Activated CD4-positive, alpha-beta T cell treated with anti-CD3 and anti-CD28 coated beads, Interleukin-2, amount 10 ng/mL, durations not matched to agents 7 days and 5 days (primary cell): ENCODE results near the gene EFNA2. TPM values are rescaled to one million over a fixed set of nuclear protein-coding genes. Genes with fewer than 3 reads are reported as not detected.

Experiments used
- CTCF ChIA-PET: fragments of 350-600 bp; sonication (Branson Sonifier 250); formaldehyde crosslinking; loops from one replicate; lab custom pipeline; 2021; ENCODE audit warnings: antibody characterized with exemption; lab: Charles Lee
- POLR2A ChIA-PET: fragments of 350-600 bp; sonication (Branson Sonifier 250); formaldehyde crosslinking; loops from one replicate; lab custom pipeline; 2021; ENCODE audit warnings: antibody characterized with exemption; lab: Charles Lee
- DNase-seq: peaks from one replicate; pipeline ENCODE4 v3.0.0-alpha.2; 2020
- H3K27ac Mint-ChIP-seq: one replicate; pipeline ENCODE4 v1.8.0; 2021; ENCODE audit warnings: mild to moderate bottlenecking, moderate library complexity, mixed read lengths
- H3K27me3 Mint-ChIP-seq: one replicate; pipeline ENCODE4 v1.8.0; 2021; ENCODE audit warnings: mixed read lengths
- H3K36me3 Mint-ChIP-seq: one replicate; pipeline ENCODE4 v1.8.0; 2021; ENCODE audit warnings: low read depth, mixed read lengths
- H3K4me1 Mint-ChIP-seq: one replicate; pipeline ENCODE4 v1.8.0; 2021; ENCODE audit warnings: mixed read lengths
- H3K4me3 Mint-ChIP-seq: one replicate; pipeline ENCODE4 v1.8.0; 2021; ENCODE audit warnings: mild to moderate bottlenecking, moderate library complexity, mixed read lengths
- H3K9me3 Mint-ChIP-seq: one replicate; pipeline ENCODE4 v1.8.0; 2021; ENCODE audit warnings: mixed read lengths
- total RNA-seq, 2 experiments: library from RNA; stranded (reverse); gene quantifications; one replicate each; pipeline ENCODE4 v1.2.3, GENCODE V29; 2021

Gene EFNA2
- total RNA-seq, 2 experiments from 2014 or later, result not detected

GRCh38 chr19:1284979-1285736 lies 515 bp upstream of the EFNA2 start:
- ChIA-PET POLR2A (no interaction called here), CTCF (interaction anchor here (0.7 kb wide), 1 partner anchor 152 kb away, joined by 3 read pairs; no protein-coding TSS in a partner anchor)
- H3K27me3 Mint-ChIP-seq, result peaks cover 22% of the 10 kb centered on the region
- H3K27ac Mint-ChIP-seq, result no peak overlapping the region
- no peak for DNase-seq
- H3K36me3 Mint-ChIP-seq, result peaks cover 4% of the 10 kb centered on the region
- H3K4me1 Mint-ChIP-seq, result peaks cover 8% of the 10 kb centered on the region
- H3K9me3 Mint-ChIP-seq, result no peaks in the 10 kb centered on the region
- no peak overlapping the region for H3K4me3 Mint-ChIP-seq

DNA sequence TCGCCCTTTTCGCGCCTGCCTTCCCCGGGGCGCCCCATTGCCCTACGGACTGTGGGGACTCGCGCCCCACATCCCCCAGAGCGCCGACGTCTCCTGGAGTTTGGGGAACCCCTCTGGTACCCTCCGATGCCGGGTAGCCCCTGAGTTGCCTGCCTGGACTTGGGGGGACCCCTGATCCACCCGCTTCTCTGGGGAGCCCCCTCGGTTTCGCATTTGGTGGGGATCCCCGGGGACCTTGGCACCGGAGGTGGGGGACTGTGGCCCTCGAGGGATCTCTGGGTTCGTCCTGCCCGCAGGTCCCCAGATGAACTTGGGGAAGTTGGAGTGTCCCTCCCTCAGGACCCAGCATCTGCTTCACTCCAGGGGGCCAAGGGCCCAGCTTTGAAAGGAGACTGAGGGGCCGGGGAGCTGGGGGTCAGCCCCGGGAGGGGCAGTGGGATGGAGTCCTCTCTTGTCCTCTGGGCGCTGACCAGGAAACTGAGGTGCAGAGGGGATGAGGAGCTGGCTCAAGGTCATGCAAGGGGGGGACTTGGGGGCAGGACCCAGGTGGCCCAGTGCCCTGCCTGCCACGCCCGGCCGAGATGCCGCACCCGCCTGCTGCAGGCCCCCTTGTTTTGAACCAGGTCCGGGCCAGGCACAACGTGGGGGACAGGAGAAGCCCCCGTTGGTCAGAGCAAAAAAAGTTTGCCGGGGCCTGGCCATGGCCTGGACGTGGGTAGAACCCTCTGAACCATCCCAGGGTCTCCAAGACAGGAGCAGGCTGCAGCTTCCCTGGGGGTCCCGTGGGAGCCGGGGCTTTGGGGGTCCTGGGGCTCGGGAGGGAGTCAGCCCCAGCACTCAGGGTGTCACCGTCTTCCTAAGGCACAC lies 1.0 kb downstream of the EFNA2 start:
- no peaks in the 10 kb centered on the region for H3K9me3 Mint-ChIP-seq
- peaks cover 22% of the 10 kb centered on the region for H3K27me3 Mint-ChIP-seq
- H3K27ac Mint-ChIP-seq, result no peak overlapping the region
- ChIA-PET CTCF (interaction anchor here (0.7 kb wide), 1 partner anchor 66 kb away, joined by 4 read pairs; no protein-coding TSS in a partner anchor), POLR2A (no interaction called here)
- H3K36me3 Mint-ChIP-seq, result no peaks in the 10 kb centered on the region
- peak overlapping the region; percentile 49 for H3K4me3 Mint-ChIP-seq
- H3K4me1 Mint-ChIP-seq, result peaks cover 5% of the 10 kb centered on the region
- no peak for DNase-seq

DNA sequence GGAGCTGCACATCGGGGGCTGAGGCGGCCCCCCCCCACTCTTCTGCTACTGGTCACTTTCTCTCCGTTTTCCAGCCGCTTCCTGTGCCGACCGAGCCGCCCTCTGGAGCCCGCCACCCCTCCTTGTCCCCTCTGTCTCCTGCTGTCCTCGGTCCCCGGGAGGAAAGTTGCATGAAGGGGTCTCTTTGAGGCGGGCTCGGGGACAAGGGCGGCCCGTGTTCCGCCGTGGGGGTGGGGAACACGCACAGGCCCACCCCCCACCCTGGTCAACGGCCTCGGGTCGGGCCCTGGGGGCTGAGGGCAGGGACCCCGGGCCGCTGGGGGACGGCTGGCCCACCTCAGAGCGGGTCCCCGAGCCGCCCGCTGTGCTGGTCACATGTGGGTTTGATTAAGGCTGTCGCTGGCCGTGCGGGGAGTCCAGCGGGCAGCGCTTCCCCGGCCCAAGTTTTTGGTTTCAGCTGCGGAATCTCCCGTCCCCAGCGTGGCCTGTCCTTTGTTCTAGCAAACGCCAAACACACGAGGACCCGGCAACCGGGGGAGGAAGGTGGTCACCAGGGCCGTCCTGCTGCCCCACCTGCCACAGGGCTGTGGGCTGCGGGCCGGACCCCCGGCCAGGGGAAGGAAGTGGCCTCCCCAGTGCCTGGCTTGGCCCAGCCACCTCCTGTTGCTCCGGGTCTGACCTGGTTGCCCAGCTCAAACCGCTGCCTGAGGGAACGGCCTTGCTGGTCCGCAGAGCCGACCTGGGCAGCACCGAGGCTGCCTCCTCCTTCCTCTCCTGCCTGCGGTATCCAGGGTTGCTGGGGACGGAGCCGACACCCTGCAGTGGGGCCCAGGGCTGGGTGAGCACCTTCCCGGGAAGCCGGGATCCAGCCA lies 1.9 kb downstream of the EFNA2 start:
- no peak for DNase-seq
- POLR2A ChIA-PET, result no interaction called here
- Mint-ChIP-seq H3K27me3 (peaks cover 26% of the 10 kb centered on the region), H3K9me3 (no peaks in the 10 kb centered on the region), H3K4me3 (no peak overlapping the region), H3K27ac (no peak overlapping the region), H3K4me1 (peaks cover 5% of the 10 kb centered on the region), H3K36me3 (no peaks in the 10 kb centered on the region)
- CTCF ChIA-PET, result no interaction called here

GRCh38 chr19:1288226-1288612 lies 2.5 kb downstream of the EFNA2 start:
- Mint-ChIP-seq H3K4me1 (peaks cover 5% of the 10 kb centered on the region), H3K4me3 (no peak overlapping the region), H3K36me3 (no peaks in the 10 kb centered on the region), H3K27me3 (peaks cover 26% of the 10 kb centered on the region), H3K9me3 (no peaks in the 10 kb centered on the region), H3K27ac (no peak overlapping the region)
- no peak for DNase-seq
- ChIA-PET CTCF (no interaction called here), POLR2A (no interaction called here)

DNA sequence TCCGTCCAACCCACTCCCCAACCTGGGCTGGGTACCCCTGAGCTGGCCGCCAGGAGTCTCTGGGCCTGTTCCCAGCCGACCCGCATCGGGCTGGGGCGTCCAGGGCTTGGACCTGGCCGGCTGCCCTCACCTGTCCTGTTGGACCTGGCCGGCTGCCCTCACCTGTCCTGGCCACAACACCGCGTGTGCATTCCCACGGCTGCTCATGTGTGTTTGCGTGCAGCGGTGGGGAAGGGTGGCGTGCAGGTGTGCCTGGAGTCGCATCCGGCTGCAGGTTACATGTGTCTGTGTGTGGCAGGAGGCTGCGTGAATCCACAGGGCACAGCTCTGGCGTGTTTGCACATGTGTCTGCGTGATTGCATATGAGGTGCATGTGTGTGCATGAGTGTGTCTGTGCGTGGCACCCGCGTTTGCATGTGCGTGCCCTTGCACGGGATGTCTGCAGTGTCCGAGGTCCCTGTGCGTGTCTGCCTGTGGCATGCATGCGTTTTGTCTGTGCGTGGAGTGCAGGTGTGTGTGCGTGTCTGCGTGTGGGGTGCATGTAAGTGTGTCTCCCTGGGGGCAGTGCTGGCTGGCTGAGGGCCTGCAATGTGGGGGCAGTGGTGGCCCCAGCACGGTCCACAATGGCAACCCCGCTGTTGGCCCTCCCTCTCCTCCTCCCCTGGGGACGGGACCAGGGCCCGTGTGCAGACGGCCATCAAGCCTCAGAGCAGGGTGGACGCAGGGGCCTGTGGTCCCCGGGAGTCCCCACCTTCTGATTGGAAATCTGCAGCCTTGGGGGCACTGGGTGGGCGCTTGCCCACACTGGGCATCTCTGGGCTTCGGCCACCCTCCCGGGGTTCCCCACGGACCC lies 3.4 kb downstream of the EFNA2 start:
- Mint-ChIP-seq H3K27ac (no peak overlapping the region), H3K4me3 (no peak overlapping the region), H3K36me3 (no peaks in the 10 kb centered on the region), H3K9me3 (no peaks in the 10 kb centered on the region), H3K4me1 (peaks cover 5% of the 10 kb centered on the region), H3K27me3 (peaks cover 26% of the 10 kb centered on the region)
- no peak for DNase-seq
- POLR2A ChIA-PET, result no interaction called here
- CTCF ChIA-PET, result no interaction called here

GRCh38 chr19:1289686-1290025 lies 4.0 kb downstream of the EFNA2 start:
- H3K9me3 Mint-ChIP-seq, result no peaks in the 10 kb centered on the region
- H3K36me3 Mint-ChIP-seq, result no peaks in the 10 kb centered on the region
- POLR2A ChIA-PET, result no interaction called here
- CTCF ChIA-PET, result no interaction called here
- peaks cover 7% of the 10 kb centered on the region for H3K4me1 Mint-ChIP-seq
- no peak overlapping the region for H3K4me3 Mint-ChIP-seq
- peaks cover 26% of the 10 kb centered on the region for H3K27me3 Mint-ChIP-seq
- no peak overlapping the region for H3K27ac Mint-ChIP-seq
- DNase-seq, result no peak

DNA sequence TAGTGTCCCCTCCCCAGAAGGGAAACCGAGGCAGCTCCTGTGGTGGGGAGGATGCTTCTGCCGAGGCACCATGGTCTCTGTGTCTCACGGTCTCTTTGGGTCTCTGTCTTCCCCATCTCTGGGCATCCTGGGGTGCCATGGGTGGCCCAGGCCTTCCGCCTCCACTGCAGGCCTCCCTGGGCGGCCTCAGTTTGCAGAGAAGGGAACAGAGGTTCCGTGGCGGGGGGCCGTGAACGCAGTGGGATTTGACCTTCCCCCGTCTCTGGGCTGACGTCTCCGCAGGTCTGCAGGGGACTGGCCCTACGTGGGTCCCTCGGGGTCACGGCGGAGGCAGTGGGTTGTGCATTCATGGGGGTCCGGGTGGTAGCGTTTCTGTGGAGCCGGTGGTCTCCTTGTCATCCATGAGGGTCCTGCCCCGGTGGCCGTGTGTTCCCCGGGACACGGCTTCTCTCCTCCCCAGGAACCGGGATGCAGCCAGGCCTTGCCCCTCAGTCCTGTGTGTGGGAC lies 4.6 kb downstream of the EFNA2 start:
- H3K9me3 Mint-ChIP-seq, result no peaks in the 10 kb centered on the region
- no peak overlapping the region for H3K4me3 Mint-ChIP-seq
- ChIA-PET CTCF (interaction anchor here (0.7 kb wide), 1 partner anchor 327 kb away, joined by 3 read pairs; no protein-coding TSS in a partner anchor), POLR2A (no interaction called here)
- no peak overlapping the region for H3K27ac Mint-ChIP-seq
- peaks cover 6% of the 10 kb centered on the region for H3K4me1 Mint-ChIP-seq
- peaks cover 24% of the 10 kb centered on the region for H3K27me3 Mint-ChIP-seq
- H3K36me3 Mint-ChIP-seq, result no peaks in the 10 kb centered on the region
- DNase-seq, result no peak

- no peak for DNase-seq
- CTCF ChIA-PET, result interaction anchor here (0.6 to 1.1 kb wide), 3 partner anchors 12 to 326 kb away, joined by 3 read pairs; no protein-coding TSS in a partner anchor
- Mint-ChIP-seq H3K27ac (no peak overlapping the region), H3K4me1 (peaks cover 6% of the 10 kb centered on the region), H3K36me3 (no peaks in the 10 kb centered on the region), H3K27me3 (peaks cover 23% of the 10 kb centered on the region), H3K4me3 (no peak overlapping the region), H3K9me3 (no peaks in the 10 kb centered on the region)
- POLR2A ChIA-PET, result no interaction called here
These were observed 5.3 kb downstream of the EFNA2 start for GRCh38 chr19:1290703-1291651.

- CTCF ChIA-PET, result interaction anchor here (0.6 to 1.1 kb wide), 2 partner anchors 13 to 80 kb away, joined by 3 read pairs; no protein-coding TSS in a partner anchor
- no peaks in the 10 kb centered on the region for H3K36me3 Mint-ChIP-seq
- H3K27ac Mint-ChIP-seq, result no peak overlapping the region
- H3K4me1 Mint-ChIP-seq, result peaks cover 4% of the 10 kb centered on the region
- no peaks in the 10 kb centered on the region for H3K9me3 Mint-ChIP-seq
- peaks cover 19% of the 10 kb centered on the region for H3K27me3 Mint-ChIP-seq
- H3K4me3 Mint-ChIP-seq, result no peak overlapping the region
- POLR2A ChIA-PET, result no interaction called here
- no peak for DNase-seq
These were observed 6.2 kb downstream of the EFNA2 start for GRCh38 chr19:1291761-1292418.

DNA sequence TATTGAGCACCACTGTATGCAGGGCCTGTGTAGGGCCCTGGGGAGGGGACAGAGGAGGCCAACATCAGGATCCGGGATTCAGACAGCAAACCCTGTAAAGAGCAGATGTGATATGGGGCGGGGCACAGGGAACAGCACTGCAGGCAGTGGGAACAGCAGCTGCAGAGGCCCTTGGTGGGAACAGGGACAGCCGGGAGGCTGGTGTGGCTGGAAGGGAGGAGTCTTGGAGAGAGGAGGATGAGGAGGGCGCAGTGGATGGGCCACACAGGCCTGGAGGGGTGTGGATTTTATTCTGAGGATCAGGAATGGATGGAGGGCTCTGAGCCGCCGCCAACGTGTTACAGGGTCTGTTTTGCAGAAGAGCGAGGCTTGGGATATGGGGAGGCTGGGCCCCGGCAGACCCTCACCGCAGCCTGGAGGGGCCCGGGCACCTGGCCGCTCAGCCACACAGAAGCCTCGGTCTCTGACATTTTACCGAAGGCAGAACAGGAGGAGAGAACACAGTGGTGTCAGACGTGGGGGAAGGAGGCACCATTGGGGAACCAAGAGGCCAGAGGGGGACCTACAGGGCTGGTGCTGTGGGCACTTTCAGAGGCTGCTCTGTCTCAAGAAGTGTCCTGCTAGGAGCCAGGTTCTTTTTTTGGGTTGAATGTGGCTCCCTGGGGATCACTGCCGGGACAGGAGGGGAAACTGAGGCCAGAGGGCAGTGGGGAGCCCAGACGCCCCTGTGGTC lies 6.9 kb downstream of the EFNA2 start:
- POLR2A ChIA-PET, result no interaction called here
- no peak overlapping the region for H3K27ac Mint-ChIP-seq
- no peaks in the 10 kb centered on the region for H3K36me3 Mint-ChIP-seq
- no peak for DNase-seq
- H3K4me3 Mint-ChIP-seq, result no peak overlapping the region
- H3K9me3 Mint-ChIP-seq, result no peaks in the 10 kb centered on the region
- CTCF ChIA-PET, result no interaction called here
- H3K27me3 Mint-ChIP-seq, result peaks cover 18% of the 10 kb centered on the region
- peaks cover 4% of the 10 kb centered on the region for H3K4me1 Mint-ChIP-seq
